HG03159 (cell line): ENCODE measurements around the gene KIAA1755.

Experiments
- ATAC-seq: cut with Tn5 transposase; IDR thresholded peaks from one replicate; pipeline ENCODE4 v1.9.1; 2021; ENCODE audit warnings: mild to moderate bottlenecking, moderate library complexity; ENCODE audit not compliant: unreplicated experiment

Gene KIAA1755

GRCh38 chr20:38168791-38169589 is 91.5 kb downstream of the KIAA1755 start:
- ATAC-seq, result no peak

GRCh38 chr20:38167851-38168760 is 92.4 kb downstream of the KIAA1755 start:
- ATAC-seq, result no peak

DNA sequence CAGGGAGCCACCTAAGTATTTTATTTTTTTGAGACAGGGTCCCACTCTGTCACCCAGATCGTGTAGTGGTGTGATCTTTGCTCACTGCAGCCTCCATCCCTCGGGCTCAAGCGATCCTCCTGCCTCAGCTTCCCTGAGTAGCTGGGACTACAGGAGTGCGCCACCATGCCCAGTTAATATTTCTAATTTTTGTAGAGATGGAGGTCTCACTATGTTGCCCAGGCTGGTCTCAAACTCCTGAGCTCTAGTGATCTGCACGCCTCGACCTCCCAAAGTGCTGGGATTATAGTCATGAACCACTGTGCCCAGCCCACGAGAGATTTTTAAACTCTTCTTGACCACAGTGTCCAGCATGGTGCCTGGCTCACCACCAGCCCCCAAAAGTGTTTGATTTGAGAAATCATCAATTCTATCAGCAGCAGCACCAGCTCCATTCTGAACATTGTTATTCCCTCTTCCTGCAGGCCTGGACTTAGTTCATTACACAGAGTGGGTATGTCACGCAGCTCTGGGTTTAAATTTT is 93.1 kb downstream of the KIAA1755 start:
- ATAC-seq, result no peak

DNA sequence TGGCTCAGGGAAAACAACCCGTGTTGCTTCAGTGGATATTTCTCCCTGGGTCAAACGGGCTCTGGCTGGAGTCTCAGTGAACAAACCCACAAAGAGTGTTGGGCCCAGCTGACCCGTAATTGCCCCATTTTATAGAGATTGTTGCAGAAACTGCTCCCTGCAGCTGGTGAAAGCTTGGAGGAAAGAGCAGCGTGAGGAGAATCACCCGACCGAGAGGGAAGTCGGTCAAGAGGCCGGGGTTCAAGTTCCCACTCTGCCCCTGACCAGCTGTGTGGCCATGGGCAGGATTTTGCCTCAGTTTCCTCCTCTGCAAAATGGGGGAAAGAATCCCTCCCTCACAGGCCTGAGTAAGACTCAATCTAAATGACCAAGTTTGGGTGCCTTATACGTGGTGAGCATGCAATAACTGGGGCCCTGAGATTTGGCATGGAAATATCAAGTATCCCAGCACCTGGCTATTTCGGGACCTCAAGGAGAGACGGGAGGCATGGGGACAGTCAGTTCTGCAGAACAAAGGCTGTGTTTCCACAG is 93.8 kb downstream of the KIAA1755 start:
- ATAC-seq, result no peak

DNA sequence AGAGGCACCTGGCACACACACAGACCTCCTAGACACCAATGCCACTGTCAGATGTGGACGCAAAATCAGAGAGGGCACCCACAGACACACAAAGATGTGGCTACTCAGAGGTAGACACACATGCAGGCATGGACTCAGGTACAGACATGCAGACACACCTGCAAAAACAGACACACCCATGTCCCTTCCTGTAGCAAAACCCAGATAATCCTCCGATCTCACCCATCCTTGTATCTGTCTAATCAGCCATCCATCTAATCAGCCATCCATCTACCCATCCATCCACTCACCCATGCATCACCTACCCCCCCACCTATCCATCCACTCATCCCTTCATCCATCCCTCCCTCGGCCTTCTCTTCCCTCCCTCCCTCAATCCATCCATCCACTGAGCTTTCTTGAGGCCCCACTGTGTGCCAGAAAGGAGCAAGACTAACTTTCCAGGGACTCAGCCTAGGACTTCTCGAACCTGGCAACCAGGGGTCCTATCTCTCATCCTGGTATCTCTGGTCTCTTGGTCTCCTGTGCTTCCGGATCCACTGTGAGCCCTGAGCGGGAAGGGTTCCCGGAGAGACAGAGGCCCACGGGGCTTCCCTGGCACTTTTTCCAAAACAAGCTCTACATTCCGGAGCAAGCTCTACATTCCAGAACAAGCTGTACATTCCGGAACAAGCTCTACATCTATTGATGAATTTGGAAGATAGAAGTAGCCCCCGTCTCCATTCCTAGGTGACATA is 94.4 kb downstream of the KIAA1755 start:
- ATAC-seq, result no peak

DNA sequence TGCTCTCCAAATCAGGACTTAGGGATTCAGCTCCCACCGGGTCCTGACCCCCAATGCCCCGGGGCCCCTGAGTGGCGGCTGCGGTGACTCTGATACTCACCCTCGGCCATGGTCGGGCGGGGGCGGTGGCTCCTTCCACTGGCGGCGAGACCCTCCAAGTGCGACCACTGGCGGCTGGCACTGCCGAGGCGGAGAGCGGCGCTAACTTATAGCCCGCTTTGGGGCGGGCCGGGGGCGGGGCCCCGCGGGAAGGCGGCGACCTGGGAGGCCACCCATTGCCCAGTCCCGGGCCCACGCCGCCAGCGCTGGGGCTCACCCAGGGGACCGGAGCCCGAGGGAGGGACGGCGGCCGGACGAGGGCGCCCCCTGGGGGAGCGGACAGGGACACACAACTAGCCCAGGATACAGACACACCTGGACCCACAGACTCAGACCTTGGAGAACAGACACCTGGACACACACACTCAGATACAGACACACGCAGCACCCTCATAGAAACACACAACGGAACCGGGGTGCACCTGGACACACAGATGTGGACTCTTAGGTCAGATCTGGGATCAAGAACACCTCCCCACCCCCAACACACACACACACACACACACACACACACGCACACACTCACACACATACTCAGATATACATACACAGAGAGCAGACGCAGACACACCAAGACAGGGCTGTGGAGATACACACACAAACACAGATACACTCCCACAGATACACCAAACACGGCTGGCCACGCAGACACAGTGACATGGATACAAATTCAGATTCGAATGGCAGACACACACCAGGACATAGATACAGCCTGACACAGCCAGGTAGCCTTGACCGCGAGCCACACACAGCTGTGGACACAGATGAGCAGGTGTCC is 95.2 kb downstream of the KIAA1755 start, which contains the start of gene TGM2:
TGM2 (minus strand) TSS at position 182 of the 877 bp plus-strand sequence; CDS start at position 110, 72 bp downstream.
- ATAC-seq, result peak; percentile 74

GRCh38 chr20:38164624-38165088 is 95.9 kb downstream of the KIAA1755 start:
- ATAC-seq, result no peak

GRCh38 chr20:38164069-38164468 is 96.5 kb downstream of the KIAA1755 start:
- ATAC-seq, result no peak

DNA sequence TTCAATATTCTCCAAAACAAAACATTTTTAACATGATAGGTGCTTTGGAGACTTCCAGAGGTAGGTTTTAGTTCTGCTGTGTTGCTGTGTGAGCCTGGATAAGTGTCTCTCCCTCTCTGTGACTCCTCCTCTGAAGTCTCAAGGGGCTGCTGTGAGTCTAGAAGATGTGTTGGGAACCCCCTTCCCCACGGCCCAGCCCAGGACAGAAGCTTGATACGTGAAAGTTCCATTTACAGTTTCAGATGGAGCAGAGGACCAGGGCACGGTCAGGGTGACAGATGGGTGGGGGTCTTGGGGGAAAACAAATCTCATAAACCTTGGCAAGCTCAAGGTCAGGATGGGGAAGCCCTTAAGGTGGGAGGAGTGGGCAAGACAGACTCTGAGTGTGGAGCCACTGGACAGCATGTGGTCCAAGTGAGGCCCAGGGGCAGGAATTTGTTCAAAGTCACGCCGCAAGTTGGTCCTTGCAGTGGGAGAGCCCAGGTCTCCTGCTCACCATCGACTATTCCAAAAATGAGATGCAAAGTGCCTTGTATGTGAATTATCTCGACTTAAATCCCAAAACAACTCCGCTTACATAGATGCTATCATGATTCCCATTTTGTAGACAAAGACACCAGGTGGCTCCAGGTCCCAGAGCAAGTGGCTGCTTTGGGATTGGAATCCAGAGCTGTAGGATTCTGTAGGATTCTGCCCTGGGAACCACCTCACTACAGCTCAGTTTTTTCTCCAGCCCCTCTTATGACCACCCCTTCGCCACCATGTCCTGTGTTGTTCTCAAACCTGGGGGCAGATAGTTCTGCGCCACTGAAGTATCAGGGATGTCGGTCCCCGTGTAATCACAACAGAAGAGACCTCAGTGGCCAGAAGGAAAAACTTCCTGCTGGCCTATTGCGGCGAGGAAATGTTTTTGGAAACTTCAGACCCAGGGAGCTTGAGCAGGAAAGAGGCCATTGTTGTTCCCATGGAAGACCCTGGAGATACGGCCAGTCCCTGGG is 97.4 kb downstream of the KIAA1755 start:
- ATAC-seq, result no peak

- no peak for ATAC-seq
Observed at GRCh38 chr20:38162149-38162548, 98.4 kb downstream of the KIAA1755 start.

DNA sequence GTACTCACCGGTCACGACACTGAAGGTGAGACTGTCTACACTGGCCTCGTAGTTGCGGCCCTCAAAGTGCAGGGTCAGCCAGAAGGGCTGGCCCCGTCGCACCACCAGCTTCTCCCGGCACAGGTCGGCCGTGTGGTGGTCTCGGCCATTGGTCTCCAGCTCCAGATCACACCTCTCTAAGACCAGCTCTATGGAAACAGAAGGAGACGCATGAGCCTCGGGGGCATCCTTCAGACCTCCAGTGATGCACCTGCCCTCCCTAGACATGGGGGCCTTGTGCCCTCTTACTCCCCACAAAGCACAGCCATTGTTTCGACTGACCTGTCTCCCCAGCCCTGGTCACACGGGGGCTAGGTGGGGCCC is 99.1 kb downstream of the KIAA1755 start:
- ATAC-seq, result no peak
